ENCODE data around the gene MYO3B.

The MYO3B gene, protein sequence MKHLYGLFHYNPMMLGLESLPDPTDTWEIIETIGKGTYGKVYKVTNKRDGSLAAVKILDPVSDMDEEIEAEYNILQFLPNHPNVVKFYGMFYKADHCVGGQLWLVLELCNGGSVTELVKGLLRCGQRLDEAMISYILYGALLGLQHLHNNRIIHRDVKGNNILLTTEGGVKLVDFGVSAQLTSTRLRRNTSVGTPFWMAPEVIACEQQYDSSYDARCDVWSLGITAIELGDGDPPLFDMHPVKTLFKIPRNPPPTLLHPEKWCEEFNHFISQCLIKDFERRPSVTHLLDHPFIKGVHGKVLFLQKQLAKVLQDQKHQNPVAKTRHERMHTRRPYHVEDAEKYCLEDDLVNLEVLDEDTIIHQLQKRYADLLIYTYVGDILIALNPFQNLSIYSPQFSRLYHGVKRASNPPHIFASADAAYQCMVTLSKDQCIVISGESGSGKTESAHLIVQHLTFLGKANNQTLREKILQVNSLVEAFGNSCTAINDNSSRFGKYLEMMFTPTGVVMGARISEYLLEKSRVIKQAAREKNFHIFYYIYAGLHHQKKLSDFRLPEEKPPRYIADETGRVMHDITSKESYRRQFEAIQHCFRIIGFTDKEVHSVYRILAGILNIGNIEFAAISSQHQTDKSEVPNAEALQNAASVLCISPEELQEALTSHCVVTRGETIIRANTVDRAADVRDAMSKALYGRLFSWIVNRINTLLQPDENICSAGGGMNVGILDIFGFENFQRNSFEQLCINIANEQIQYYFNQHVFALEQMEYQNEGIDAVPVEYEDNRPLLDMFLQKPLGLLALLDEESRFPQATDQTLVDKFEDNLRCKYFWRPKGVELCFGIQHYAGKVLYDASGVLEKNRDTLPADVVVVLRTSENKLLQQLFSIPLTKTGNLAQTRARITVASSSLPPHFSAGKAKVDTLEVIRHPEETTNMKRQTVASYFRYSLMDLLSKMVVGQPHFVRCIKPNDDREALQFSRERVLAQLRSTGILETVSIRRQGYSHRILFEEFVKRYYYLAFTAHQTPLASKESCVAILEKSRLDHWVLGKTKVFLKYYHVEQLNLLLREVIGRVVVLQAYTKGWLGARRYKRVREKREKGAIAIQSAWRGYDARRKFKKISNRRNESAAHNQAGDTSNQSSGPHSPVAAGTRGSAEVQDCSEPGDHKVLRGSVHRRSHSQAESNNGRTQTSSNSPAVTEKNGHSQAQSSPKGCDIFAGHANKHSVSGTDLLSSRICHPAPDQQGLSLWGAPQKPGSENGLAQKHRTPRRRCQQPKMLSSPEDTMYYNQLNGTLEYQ (N-terminal part only)

DNA sequence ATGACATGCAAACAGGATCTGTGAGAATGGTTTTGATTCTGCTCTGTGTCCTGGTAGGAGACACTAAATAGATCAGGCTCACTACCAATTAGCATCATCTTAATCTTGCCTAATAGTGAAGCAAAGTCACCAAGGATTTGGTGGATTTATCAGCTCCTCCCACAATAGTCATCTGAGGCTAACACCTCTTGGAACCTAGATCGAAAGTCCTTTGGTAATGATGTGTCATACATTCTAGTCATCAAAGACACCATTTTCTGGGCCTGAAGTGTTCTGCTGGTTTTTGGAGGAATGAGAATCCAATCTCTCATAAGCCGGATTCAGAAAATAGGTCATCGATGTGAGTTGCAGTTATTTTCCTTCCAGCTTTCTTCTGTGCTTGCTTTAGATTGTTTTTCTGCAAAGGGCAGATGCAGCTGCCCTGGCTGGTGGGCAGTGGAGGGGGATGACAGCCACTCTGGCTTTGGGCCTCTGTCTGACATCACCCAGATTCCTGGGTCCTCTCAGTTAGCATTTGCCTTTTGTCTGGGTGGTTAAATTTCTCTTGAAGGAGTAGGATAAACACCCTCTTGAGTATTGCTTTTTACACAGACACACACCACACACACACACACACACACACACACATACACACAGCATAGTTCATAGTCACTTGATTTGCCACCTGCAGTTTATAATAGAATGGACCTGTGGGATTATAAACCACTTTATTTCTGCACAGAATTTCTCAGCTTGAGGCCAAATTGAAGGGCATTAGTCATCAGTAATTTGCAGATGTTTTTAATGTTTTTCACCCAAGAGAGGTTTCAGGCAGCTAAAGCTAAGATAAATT is at the start of gene MYO3B:
Gene MYO3B (plus strand): TSS at position 198 of the 832 bp plus-strand sequence. CDS start 141 bp downstream, at position 339.
- no peak for DNase-seq (ENCODE audit: low read depth in 2 of 2)

DNA sequence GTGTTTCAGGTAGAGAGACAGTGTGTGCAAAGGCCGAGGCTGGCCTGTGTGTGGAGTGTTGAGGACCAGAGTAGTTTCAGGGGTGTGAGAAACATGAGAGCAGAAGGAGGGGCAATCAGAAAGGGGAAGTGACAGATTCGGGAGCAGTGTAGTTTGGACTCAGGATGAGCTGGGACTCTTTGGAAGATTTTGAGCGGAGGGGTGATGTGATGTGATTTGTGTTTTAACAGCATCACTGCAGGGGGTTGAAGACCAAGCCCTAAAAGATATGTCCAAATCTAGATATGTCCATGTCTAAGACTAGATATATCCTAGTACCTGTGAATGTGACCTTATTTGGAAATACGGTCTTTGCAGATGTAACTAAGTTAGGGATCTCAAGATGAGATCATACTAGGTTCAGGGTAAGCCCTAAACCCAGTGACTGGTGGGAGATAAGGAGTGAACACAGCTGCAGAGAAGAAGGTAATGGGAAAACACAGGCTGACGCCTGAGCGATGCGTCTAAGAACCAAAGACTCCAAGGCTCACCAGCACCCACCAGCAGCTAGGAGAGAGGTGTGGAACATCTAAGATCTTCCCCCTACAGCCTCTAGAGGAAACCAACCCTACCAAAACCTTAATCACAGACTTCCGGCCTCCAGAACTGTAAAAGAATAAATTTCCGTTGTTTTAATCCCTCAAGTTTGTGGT is 38.5 kb upstream of the MYO3B start:
- no peak for DNase-seq (ENCODE audit: low read depth in 2 of 2)

DNA sequence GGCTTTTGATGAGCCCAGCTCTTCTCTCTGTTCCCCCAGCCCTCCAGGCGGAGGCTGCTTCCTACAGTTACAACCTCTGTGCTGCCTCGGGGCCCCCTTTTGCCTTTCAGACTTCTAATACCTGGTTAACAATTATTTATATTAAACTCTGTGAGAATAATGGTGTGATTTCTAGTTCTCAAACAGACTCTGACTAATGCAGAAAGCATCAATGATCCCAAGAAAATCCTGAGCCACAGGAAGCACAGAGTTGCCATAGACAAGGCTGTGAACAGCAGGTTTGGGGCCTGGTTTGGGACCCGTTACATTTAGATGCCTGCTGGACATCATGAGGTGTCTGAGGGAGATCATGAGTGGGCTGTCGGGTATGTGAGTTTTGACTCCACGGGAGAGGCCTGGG is 37.4 kb upstream of the MYO3B start:
- no peak for DNase-seq (ENCODE audit: low read depth in 2 of 2)

DNA sequence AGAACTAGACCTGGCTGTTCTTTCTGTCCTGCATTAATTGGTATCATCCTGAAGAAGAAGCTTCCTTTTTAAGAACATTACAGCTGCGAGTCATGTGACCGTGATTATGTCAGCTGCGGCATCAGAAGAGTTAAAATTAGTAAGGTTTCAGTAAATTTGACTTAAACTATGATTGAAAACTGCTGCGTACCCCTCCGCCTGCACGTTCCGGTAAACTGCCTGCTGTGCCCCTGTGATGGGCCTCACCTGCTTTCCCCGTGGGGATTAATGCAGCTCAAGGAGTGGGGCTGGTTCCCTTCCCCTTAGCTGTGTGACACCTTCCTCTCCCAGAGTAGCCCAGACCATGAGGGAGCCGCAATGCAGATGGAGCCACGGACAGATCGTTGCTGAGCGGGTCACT is 36.1 kb upstream of the MYO3B start:
- DNase-seq (ENCODE audit: low read depth in 2 of 2) = no peak

DNA sequence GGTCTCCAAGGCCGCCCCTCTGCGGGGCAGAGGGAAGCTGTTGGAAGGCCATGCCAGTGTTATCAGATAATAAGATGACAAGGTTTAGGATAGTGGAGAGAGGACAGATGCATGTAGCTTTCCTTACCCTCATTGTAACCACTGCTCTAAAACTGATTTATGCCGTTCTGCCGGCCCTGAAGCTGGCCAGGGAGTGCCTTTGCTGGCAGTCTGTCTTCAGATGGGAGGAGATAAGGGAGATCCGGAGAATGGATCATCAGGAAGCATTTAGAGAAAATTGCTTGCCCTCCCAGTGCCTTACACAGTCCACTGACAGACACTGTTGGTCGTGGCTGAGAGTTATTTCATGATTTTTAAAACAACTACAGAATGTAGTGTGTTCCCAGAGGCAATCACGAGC is 35.4 kb upstream of the MYO3B start:
- DNase-seq (ENCODE audit: low read depth in 2 of 2) = no peak

DNA sequence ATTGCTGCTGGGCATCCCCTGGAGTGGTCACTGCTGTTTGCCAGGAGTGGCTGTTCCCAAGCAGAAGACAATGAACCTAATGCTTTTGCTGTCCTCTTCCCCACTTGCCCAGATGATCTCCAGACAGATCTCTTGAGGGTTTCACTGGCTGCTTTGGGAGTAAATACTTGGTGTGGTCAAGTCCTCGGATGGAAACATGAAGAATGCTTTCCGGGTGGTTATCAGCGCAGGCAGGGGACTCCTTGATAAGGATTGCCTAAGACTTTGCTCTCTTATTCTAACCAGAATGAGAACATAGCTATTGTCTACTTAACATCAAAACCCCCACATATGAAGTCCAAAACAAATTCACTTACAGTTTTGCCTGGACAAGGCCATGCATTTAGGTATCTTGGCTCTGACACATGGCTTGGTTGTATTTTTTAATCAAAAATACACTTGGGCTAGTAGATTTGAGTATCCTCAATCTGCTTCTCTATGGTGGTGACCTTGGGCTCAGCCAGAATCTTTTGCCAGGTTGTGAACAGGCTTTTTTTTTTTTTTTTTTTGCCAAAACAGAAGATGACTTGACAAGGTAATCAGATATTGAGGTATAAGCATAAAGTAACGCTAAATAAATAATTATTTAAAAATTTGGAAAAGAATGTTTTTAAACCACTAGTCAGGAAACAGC is 34.8 kb upstream of the MYO3B start:
- no peak for DNase-seq (ENCODE audit: low read depth in 2 of 2)

DNA sequence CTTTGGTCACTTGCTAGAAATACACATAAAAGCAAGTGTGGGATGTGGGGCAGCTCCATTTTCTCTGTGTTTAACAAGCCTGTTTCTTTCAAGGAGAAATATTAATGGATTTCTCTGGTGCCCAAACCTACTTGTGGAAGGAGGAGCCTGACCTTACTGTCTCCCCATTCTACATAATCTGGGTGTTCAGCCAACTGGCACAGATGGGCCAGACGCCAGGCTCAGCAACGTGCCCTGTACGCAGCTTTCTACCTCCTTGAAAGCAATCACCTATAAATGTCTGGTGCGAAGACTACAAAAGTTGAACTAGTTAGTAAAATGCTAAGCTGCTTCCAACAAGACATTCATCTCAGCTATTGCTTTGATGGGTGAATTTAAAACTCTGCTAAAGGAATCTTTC is 33.2 kb upstream of the MYO3B start:
- no peak for DNase-seq (ENCODE audit: low read depth in 2 of 2)

DNA sequence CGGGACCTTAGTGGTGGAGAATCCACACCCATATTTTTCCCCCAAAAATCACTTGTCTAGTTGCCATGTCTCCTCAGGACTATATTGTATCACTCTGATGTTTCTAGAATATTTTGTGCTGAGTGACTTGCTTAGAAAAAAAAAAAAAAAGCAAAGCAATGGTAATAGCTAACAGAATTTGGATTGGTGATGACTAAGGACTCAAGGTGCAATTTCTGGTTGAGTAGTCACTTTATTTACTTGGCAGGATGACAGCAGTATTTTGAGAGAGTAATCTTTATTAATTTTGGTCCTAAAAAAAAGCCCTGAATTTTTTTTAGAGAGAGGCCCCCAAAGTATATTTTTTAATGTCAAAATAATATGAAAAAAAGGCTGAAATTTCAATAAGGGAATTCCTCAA is 32.8 kb upstream of the MYO3B start:
- DNase-seq (ENCODE audit: low read depth in 2 of 2) = no peak

DNA sequence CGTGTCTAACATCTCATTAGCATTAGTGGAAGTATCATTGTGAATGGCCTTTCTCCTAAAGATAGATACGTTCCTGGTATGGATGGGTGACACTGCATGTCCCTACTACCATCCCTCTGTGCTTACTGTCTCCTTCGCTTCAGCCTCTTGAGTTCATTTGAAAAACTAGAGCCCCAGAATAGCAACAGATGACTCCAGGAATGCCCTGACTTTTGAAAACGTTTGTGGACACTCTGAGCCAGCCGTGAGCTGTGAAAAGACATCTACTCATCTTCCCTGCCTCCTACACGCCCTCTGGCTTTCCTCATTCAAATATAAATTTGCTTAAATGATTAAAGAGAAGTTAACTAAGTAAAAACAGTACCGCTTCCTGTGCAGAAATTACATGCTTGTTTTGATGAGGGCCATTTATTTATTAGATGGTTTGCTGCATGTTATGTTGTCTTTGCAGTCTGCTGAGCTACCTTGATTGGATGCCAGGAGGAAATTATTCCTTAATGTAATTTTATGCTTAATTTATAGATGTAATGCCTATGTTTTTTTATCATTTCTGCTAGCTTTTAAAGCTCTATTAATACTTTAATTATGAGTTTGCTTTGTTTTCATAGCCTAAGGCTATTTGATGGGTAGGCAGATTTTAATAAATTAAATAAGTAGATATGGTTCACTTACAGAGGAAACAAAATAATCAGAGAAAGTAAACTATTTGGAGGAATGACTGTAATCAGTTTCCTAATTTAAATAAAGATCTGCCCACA is 32.1 kb upstream of the MYO3B start:
- DNase-seq (ENCODE audit: low read depth in 2 of 2) = no peak

DNA sequence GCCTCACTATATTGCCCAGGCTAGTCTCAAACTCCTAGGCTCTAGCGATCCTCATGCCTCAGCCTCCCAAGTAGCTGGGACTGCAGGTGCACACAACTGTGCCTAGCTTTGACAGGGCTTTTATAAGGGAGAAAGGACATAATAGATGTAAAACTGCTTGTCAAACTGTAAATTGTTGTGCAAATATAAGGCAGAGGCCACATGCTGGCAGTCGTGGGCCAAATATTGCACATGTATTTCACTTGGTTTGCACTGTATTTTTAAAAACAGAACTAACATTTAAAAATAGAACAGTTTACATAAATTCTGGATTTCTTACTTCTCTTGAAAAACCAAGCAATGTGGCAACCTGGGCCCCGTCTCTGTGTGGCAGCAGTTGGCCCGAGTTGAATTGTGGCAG is 31.2 kb upstream of the MYO3B start:
- no peak for DNase-seq (ENCODE audit: low read depth in 2 of 2)

DNA sequence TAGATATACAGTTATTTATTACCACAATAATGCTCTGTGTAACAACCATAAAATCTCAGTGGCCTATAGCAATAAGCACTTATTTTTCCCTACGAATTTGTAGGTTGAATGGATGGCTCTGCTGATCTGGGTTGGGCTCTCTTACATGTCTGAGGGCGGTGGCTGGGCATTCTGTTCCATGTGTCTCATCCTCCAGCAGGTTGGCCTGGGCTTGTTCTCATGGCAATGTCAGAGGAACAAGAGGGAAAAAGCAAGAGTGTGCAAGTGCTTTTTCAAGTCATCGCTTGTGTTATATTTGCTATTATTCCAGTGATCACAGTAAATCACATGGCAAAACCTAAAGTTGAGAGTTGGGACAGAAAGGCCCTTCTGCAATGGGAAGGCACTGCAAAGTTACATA is 30.4 kb upstream of the MYO3B start:
- no peak for DNase-seq (ENCODE audit: low read depth in 2 of 2)

DNA sequence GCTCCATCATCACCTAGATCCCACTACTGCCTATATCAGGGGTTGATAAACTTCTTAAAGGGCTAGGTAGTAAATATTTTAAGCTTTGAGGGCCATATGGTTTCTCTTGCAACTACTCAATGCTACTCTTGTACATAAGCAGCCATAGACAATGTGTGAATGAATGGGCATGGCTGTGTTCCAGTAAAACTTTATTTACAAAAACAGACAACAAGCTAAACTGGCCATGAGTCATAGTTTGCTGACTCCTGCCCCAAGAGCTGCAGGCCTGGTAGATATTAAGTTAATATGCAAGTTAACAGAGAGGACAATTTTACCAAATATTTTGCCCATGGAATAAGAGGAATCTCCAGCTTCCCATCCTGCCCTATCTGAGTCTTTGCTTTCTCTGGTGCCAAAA is 29.8 kb upstream of the MYO3B start:
- no peak for DNase-seq (ENCODE audit: low read depth in 2 of 2)

DNA sequence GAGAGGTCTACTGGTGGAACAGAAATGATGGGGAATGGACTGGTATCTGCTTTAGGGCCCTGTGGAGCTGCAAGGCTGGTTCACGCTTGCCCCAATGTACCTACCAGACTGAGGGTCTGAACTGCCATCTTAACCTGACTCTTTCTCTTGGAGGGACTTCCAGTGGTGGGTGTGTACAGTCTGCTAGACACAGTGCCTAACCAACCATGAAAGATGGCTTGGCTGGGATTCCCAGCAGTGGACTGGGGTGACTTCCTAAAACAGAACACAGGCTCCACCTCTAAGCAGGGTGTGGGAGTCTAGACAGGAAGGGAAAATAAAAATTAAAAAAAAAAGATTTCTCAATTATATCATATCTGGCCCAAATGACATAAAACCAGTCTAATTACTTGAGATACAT is 25.5 kb upstream of the MYO3B start:
- no peak for DNase-seq (ENCODE audit: low read depth in 2 of 2)

DNA sequence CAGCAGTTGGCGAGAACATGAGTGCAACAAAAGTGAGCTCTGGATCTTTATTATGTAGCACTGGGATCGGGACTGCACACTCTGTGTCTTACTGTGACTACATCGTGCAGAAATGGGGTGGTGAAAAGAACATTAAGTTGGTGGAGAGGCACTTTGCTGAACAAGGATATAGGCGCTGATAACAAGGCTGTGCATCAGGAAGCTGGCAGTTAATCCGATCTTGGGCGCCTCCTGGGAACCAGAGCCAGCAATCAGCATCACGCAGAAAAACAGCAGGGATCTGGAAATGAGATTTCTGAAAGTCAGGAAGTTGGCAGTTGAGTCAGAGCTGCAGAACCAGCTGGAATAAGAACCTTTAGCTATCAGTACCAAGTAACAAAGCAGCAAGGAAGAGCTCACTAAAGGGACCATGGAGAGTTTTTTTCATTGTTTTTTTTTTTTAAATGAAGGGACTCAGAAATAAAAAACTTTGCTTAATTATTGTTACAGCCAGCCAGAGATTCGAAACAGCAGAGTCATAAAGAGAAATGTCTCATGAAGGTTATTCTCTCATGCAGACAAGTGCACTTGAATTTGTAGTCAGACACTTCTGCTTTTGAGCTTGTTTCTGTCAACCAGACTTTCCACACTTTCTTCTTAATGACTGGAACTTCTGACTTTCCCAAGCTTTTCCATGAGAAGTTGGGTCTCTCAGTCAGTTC is 22.8 kb upstream of the MYO3B start:
- DNase-seq (ENCODE audit: low read depth in 2 of 2) = no peak

DNA sequence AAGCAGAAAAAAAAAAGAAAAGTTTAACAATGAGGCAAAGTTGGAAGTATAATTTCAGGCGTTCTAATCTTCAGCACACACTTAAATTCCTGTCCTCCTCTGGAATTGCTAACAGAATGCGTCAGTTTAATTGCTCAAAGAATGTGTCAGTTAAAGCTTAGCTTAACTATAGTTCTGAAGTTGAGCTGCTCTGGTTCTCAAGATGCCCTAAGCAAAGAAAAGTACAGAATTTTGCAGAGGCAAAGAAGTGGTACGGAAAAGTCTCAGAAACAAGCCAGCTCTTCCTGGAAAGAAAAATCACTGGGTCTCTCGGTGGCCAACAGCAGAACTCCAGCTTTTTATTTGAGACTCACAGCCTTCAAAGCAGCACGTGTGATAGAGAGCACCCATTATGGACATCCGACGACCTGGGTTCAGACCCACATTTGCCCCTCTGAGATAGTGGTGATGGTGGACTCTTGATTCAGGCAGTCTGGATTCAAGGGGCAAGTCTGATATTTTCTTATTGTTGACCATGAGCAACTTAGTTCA is 22.2 kb upstream of the MYO3B start:
- no peak for DNase-seq (ENCODE audit: low read depth in 2 of 2)

DNA sequence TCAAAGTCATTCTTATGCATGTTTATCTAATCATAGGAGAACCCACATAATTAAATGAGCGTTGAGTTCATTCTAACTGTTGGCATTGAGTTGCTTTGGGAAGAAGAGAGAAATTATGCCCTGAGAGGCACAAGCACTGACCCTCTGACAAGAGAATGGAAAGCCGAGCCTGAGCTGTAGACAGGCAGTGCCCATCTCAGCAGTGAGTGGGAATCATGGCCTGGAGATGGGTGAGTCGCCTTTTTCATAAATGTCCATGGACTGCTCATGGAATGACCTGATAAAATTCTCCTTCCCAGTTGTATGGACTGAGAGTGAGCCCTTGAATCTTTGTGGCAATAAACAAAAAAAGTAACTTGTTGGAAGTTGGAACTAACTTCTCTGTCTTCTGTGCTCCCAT is 21.4 kb upstream of the MYO3B start:
- DNase-seq (ENCODE audit: low read depth in 2 of 2) = no peak

DNA sequence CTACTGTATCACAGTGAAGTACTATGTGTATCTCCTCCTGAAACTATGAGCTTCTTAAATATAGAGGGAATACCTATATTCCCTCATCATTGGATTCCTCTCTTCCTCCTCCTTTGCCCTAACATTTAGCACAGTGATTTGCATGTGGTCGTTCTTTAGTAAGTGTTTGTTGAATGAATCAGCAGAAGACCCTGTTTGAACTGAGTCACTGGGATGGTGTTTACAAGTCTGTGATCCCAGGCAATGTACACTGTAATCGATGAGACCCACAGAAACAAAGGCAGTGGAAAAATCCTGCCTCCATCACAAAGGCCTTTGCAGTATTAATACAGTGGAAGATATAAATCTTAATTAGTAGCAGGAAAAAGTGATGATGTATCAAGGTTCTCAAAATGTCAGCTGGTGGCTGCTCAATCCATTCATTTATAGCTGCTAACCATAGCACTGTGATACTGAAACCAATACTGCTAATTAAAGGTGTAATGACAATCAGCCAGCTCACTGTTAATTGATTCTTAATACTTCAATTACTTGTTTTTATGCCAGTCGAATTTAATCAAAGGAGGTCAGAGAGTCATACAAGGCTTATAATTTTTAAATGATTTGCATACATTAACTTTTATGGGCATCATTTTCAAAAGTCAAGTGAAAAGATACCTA is 20.8 kb upstream of the MYO3B start:
- DNase-seq (ENCODE audit: low read depth in 2 of 2) = no peak

DNA sequence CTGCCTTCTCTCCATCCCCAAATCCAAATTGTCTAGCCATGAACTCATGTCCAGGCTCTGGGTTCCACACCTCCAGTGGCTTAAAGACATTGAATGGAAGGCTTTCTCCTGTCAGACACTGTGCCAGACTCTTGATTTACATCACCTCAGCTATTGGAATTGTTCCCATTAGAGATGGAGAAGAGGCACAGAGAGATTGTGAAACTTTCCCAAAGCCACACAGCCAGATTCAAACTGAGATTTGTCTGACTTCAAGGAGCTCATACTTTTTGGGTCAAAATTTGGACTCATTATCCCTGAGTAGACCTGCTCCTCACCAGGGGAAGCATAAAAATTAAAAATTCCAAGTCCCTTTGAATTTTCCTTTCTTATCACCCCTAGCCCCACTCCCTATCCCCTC is 18.9 kb upstream of the MYO3B start:
- DNase-seq (ENCODE audit: low read depth in 2 of 2) = no peak

All from stimulated activated CD4-positive, alpha-beta T cell treated with anti-CD3 and anti-CD28 coated beads, Interleukin-1b, Interleukin-23, amount 100 ng/mL, for 4 hours (primary cell).